ENCODE results near the gene ZNF518A. TPM values are rescaled to one million over a fixed set of nuclear protein-coding genes. Genes with fewer than 3 reads are reported as not detected.

The ZNF518A gene
- polyA plus RNA-seq, 3 donors, result 9.5 to 15.8 (median 13.2) TPM

- Histone ChIP-seq H3K9me3 (replicated peaks in 1 of 2; ENCODE audit: control insufficient read depth in 1 of 2, insufficient read depth in 1 of 2, low read length in 2 of 2) (no peaks in the 10 kb centered on the region), H2AFZ (ENCODE audit: insufficient read depth, low read depth, low read length, poor library complexity, severe bottlenecking) (no peak overlapping the region), H3K27me3 (ENCODE audit: control insufficient read depth in 2 of 2, insufficient read depth in 2 of 2, low read length in 2 of 2) (peaks cover under 1 to 3% of the 10 kb centered on the region in 2 donors), H3K4me2 (replicated peaks; ENCODE audit: extremely low read depth, low read length, poor library complexity, severe bottlenecking) (no peak overlapping the region), H3K36me3 (replicated peaks in 1 of 2; ENCODE audit: control insufficient read depth in 1 of 2, insufficient read depth in 2 of 2, low read length in 2 of 2) (peaks cover 42 to 52% of the 10 kb centered on the region in 2 donors), H3K9ac (ENCODE audit: insufficient read depth, low read length, poor library complexity, severe bottlenecking) (no peak overlapping the region), H3K27ac (ENCODE audit: low read depth in 1 of 2, low read length in 2 of 2) (no peak overlapping the region), H3K79me2 (ENCODE audit: insufficient read depth, low read length) (peaks cover 17% of the 10 kb centered on the region), H3K4me3 (replicated peaks in 1 of 3; ENCODE audit: low read depth in 2 of 3, low read length in 3 of 3) (no peak overlapping the region), H4K20me1 (ENCODE audit: insufficient read depth, low read length) (peaks cover 8% of the 10 kb centered on the region), H3K4me1 (ENCODE audit: control insufficient read depth in 1 of 2, insufficient read depth in 2 of 2, low read length in 2 of 2) (peaks cover 10 to 19% of the 10 kb centered on the region in 2 donors)
- peaks cover 0 to 9% (median 3%) of the 10 kb centered on the region in 7 donors for H3K9me3 Mint-ChIP-seq
- peaks cover 49 to 58% of the 10 kb centered on the region in 2 donors for H3K36me3 Mint-ChIP-seq
- H3K4me3 Mint-ChIP-seq, result no peak overlapping the region
- TF ChIP-seq CTCF (IDR thresholded peaks at IDR 0.05), result no peak
- intact Hi-C loops (cut with micrococcal nuclease), result no loop called here
- peaks cover 3 to 5% (median 5%) of the 10 kb centered on the region in 3 donors for H3K27me3 Mint-ChIP-seq (ENCODE audit: low read depth in 3 of 3)
- H3K4me1 Mint-ChIP-seq, result peaks cover 22% of the 10 kb centered on the region
- no peak for DNase-seq
- no peak overlapping the region for H3K27ac Mint-ChIP-seq
These were observed 3.0 kb downstream of the ZNF518A start for GRCh38 chr10:96133135-96133534.

GRCh38 chr10:96136810-96137209, 6.7 kb downstream of the ZNF518A start:
- Mint-ChIP-seq H3K4me1 (peaks cover 6% of the 10 kb centered on the region), H3K9me3 (no peaks in the 10 kb centered on the region), H3K27ac (no peak overlapping the region), H3K4me3 (no peak overlapping the region), H3K36me3 (peaks cover 72 to 85% of the 10 kb centered on the region in 2 donors), H3K27me3 (ENCODE audit: low read depth in 3 of 3) (peaks cover 0 to 2% (median 0%) of the 10 kb centered on the region in 3 donors)
- no peak for TF ChIP-seq CTCF (IDR thresholded peaks at IDR 0.05)
- Histone ChIP-seq H3K4me1 (ENCODE audit: control insufficient read depth in 1 of 2, insufficient read depth in 2 of 2, low read length in 2 of 2) (peaks cover 0 to 3% of the 10 kb centered on the region in 2 donors), H3K36me3 (replicated peaks in 1 of 2; ENCODE audit: control insufficient read depth in 1 of 2, insufficient read depth in 2 of 2, low read length in 2 of 2) (peaks cover 57 to 88% of the 10 kb centered on the region in 2 donors), H3K4me3 (replicated peaks in 1 of 3; ENCODE audit: low read depth in 2 of 3, low read length in 3 of 3) (no peak overlapping the region), H3K27me3 (ENCODE audit: control insufficient read depth in 2 of 2, insufficient read depth in 2 of 2, low read length in 2 of 2) (no peaks in the 10 kb centered on the region), H3K9me3 (replicated peaks in 1 of 2; ENCODE audit: control insufficient read depth in 1 of 2, insufficient read depth in 1 of 2, low read length in 2 of 2) (no peaks in the 10 kb centered on the region), H3K79me2 (ENCODE audit: insufficient read depth, low read length) (peaks cover 4% of the 10 kb centered on the region), H2AFZ (ENCODE audit: insufficient read depth, low read depth, low read length, poor library complexity, severe bottlenecking) (no peak overlapping the region), H3K9ac (ENCODE audit: insufficient read depth, low read length, poor library complexity, severe bottlenecking) (no peak overlapping the region), H3K4me2 (replicated peaks; ENCODE audit: extremely low read depth, low read length, poor library complexity, severe bottlenecking) (no peak overlapping the region), H4K20me1 (ENCODE audit: insufficient read depth, low read length) (peaks cover 18% of the 10 kb centered on the region), H3K27ac (ENCODE audit: low read depth in 1 of 2, low read length in 2 of 2) (no peak overlapping the region)
- DNase-seq, result no peak
- 100% methylated on average over 2 of the region's 5 CpGs for WGBS (ENCODE audit: insufficient coverage)
- intact Hi-C loops (cut with micrococcal nuclease), result no loop called here

Data from CD14-positive monocyte (primary cell).